ENCODE data around the gene REG3G.
"Not testable (repeated sequence)": the region's sequence is repeated elsewhere in the genome, so short reads cannot be mapped to it uniquely, and the experiment has no call there.

REG3G gene

DNA sequence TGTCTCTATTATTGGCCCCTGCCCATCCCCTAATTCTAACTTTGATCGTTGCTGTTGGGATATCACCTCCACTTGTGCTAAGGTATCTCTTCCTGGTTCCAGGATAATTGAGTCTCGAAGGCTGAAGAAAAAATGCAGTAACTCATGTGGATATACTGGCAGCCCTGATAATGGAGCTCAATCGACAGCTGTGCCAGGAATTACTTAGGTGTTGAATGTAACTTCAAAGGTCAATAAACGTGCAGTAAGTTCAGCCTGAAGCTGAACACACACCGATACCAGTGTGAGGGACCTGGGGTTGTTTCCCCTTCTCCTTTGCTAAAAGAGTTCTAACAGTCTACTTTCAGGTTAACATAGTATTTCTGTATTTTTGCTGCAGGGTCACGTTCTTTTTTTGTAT is 11.9 kb upstream of the REG3G start:
- DNase-seq (ENCODE audit: low read depth), result no peak
- TF ChIP-seq, protein P1, sequence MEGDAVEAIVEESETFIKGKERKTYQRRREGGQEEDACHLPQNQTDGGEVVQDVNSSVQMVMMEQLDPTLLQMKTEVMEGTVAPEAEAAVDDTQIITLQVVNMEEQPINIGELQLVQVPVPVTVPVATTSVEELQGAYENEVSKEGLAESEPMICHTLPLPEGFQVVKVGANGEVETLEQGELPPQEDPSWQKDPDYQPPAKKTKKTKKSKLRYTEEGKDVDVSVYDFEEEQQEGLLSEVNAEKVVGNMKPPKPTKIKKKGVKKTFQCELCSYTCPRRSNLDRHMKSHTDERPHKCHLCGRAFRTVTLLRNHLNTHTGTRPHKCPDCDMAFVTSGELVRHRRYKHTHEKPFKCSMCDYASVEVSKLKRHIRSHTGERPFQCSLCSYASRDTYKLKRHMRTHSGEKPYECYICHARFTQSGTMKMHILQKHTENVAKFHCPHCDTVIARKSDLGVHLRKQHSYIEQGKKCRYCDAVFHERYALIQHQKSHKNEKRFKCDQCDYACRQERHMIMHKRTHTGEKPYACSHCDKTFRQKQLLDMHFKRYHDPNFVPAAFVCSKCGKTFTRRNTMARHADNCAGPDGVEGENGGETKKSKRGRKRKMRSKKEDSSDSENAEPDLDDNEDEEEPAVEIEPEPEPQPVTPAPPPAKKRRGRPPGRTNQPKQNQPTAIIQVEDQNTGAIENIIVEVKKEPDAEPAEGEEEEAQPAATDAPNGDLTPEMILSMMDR (conservative IDR thresholded peaks at IDR 0.05; ENCODE audit: low read length), result no peak
- no peak overlapping the region for H3K4me3 ChIP-seq (ENCODE audit: low read length)

DNA sequence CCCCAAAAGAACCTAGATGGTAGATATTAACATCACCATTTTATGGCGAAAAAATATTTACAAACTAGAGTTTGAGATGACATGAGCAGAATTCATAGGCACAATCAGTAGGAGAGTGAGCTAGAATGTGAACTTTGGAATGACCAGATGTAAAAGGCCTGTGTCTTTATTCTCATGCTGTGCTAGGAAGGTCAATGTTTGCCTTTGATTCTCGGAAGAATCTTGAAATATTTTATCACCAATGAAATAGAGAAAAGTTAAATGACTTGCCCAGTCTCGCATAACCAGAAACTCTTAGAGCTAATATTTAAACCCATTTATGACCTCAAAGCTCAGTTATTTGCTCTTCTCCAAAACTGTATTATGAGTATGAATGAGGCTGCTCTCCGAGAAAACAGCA is 9.2 kb upstream of the REG3G start:
- H3K4me3 ChIP-seq (ENCODE audit: low read length), result no peak overlapping the region
- no peak for DNase-seq (ENCODE audit: low read depth)
- TF ChIP-seq, protein P1 (conservative IDR thresholded peaks at IDR 0.05; ENCODE audit: low read length), result no peak

DNA sequence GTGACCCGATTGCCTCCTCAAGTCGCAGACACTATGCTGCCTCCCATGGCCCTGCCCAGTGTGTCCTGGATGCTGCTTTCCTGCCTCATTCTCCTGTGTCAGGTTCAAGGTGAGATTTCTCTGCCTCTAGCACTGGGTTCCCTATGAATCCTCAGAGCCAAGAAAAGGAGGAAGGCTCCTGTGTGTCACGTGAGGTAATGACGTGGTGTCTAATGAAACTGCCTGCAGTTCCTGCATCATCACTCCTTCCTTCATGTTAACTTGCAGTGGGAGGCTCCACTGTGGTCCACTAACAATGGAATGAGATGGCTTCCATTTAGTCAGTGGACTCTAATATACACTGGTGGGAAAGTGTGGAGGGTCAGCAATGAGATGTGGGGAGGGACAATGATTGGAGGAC is 559 bp downstream of the REG3G start:
- DNase-seq (ENCODE audit: low read depth), result no peak
- H3K4me3 ChIP-seq (ENCODE audit: low read length), result no peak overlapping the region
- TF ChIP-seq, protein P1 (conservative IDR thresholded peaks at IDR 0.05; ENCODE audit: low read length), result no peak

DNA sequence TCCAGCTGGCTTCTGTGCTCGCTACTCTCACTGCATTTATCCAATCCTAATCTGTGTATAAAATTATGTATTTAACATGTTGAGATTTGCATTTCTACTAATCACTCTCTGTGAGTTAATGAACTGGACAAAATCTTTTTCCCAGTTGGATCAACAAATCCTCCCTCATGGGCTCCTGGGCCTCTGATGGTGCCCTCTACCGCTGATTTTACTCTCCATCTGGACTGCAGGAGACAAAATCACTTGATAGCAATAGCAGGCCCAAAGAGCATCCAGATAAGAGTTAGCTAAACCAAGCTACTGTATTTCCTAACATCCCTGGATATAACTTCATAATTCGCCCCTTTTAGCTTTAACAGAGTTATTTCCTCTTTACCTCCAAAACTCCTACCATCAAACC is 14.4 kb downstream of the REG3G start:
- no peak for DNase-seq (ENCODE audit: low read depth)
- TF ChIP-seq, protein P1 (conservative IDR thresholded peaks at IDR 0.05; ENCODE audit: low read length), result no peak
- no peak overlapping the region for H3K4me3 ChIP-seq (ENCODE audit: low read length)

DNA sequence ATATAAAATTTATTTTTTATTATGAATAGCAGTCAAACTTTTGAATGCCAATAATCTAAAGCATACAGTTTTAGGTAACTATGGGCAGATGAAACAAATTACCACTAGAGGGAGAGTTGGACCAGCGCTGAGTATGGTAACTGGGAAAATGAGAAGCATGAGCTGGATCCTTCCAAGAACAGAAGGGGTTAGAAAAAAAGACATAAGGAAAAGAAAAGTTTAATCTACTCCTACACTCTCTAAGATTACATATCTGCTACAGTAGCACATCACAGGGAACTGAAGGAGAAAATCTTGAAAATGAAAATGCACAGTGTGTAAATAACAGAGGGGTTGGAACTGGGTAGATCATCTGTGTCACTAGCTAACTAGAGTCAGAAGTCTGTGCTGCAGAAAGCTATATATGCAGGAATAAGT is 15.5 kb downstream of the REG3G start:
- H3K4me3 ChIP-seq (ENCODE audit: low read length), result no peak overlapping the region
- TF ChIP-seq, protein P1 (conservative IDR thresholded peaks at IDR 0.05; ENCODE audit: low read length), result no peak
- DNase-seq (ENCODE audit: low read depth), result no peak

DNA sequence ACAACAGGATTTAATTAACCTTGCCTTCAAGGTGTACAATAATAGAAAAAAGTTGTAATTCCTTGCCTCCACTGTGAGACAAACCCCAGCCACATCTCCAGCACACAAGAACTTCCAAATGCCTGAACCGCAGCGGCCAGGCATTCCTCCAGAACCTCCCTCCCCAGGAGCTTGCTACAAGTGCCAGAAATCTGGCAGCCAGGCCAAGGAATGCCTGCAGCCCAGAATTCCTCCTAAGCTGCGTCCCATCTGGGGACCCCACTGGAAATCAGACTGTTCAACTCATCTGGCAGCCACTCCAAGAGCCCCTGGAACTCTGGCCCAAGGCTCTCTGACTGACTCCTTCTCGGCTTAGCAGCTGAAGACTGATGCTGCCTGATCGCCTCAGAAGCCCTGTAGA is 28.0 kb downstream of the REG3G start:
- not testable (repeated sequence) for H3K4me3 ChIP-seq (ENCODE audit: low read length)

DNA sequence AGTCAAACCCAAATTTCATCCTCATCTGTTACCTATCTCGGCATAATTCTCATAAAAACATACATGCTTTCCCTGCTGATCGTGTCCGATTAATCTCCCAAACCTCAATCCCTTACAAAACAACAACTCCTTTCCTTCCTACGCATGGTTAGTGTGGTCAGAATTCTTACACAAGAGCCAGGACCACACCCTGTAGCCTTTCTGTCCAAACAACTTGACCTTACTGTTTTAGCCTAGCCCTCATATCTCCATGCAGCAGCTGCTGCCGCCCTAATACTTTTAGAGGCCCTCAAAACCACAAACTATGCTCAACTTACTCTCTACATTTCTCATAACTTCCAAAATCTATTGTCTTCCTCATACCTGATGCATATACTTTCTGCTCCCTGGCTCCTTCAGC is 29.3 kb downstream of the REG3G start:
- H3K4me3 ChIP-seq (ENCODE audit: low read length); DNase-seq (ENCODE audit: low read depth): not testable (repeated sequence)

More for the DNA sequence above, 28.0 kb downstream of the REG3G start:
- DNase-seq (ENCODE audit: low read depth), result not testable (repeated sequence)

DNA sequence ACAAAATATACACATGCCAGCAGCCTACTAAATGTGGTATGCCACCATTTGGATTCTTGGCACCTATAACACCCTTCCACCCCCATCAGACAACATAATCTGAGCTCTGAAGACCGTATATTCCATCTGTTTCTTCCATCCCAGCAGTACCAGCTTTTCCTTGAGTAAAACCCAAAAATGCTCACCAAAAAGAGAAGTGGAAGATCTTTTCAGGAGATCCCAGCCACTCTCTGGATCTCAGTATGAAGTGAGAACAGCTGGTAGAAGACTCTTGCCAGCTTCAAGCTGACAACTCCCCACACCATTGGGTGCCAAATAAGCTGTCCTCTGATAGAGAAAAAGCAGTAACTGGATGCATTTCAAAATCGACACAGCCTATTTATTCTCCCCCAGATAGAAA is 39.7 kb downstream of the REG3G start:
- DNase-seq (ENCODE audit: low read depth), result no peak
- no peak overlapping the region for H3K4me3 ChIP-seq (ENCODE audit: low read length)
- TF ChIP-seq, protein P1 (conservative IDR thresholded peaks at IDR 0.05; ENCODE audit: low read length), result no peak

Measured in AG10803 (cell line).